ENCODE measurements around the gene NAA25. TPM values are rescaled to one million over a fixed set of nuclear protein-coding genes. Genes with fewer than 3 reads are reported as not detected.

The NAA25 gene
- total RNA-seq, 5 donors from 2014 or later (not counting 1 experiment from before 2014, with no cell fraction given): 25.0 to 41.6 (median 31.0) TPM

DNA sequence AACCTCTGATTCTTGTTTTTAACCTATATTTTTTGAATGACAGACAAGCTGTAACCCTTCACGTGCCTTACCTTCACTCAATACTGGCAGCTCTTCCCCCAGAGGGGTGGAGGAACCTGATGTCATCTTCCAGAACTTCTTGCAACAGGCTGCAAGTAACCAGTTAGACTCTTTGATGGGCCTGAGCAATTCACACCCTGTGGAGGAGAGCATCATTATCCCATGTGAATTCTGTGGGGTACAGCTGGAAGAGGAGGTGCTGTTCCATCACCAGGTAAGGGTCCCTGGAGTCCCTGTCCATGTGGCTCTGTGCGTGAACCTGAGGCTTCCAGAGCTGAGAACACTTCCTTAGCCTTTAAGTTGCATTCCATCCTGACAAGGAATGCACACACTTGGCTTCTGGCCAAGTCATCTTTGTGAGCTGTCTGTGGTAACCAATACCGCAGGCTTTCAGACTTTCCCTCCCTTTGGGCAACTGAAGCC lies 39.5 kb upstream of the NAA25 start:
- Mint-ChIP-seq H3K4me1 (peaks cover 0 to 7% (median 2%) of the 10 kb centered on the region in 3 donors), H3K4me3 (no peak overlapping the region), H3K36me3 (peaks cover 56% of the 10 kb centered on the region), H3K27me3 (no peaks in the 10 kb centered on the region), H3K9me3 (no peaks in the 10 kb centered on the region), H3K27ac (no peak overlapping the region)
- H3K4me1 ChIP-seq (ENCODE audit: control insufficient read depth in 1 of 2, extremely low read depth in 1 of 2, insufficient read depth in 2 of 2, low read length in 2 of 2): no peaks in the 10 kb centered on the region
- WGBS (ENCODE audit: insufficient coverage): 94% methylated on average over 2 of the region's 3 CpGs
- H3K9me3 ChIP-seq: no peaks in the 10 kb centered on the region
- H3K36me3 ChIP-seq (ENCODE audit: control insufficient read depth in 2 of 2, extremely low read depth in 1 of 2, insufficient read depth in 1 of 2, low read length in 1 of 2): peaks cover 19 to 87% of the 10 kb centered on the region in 2 donors
- H3K4me3 ChIP-seq (ENCODE audit: control insufficient read depth in 1 of 2, extremely low read depth in 1 of 2, low read length in 1 of 2): no peak overlapping the region
- ATAC-seq (replicated peaks in 1 of 4) (no peak), DNase-seq (peak in 1 of 35 experiments; percentile 3)
- no peak overlapping the region for H3K27ac ChIP-seq (ENCODE audit: low read length)
- POLR2A ChIA-PET: interaction anchor here in 1 of 2 donors (0.7 kb wide), 1 partner anchor 23 kb away, joined by 11 read pairs; no protein-coding TSS in a partner anchor
- no peaks in the 10 kb centered on the region for H3K27me3 ChIP-seq (replicated peaks in 1 of 2; ENCODE audit: control insufficient read depth in 2 of 2, extremely low read depth in 1 of 2, insufficient read depth in 2 of 2, low read length in 1 of 2)
- CTCF ChIA-PET: no interaction called here

DNA sequence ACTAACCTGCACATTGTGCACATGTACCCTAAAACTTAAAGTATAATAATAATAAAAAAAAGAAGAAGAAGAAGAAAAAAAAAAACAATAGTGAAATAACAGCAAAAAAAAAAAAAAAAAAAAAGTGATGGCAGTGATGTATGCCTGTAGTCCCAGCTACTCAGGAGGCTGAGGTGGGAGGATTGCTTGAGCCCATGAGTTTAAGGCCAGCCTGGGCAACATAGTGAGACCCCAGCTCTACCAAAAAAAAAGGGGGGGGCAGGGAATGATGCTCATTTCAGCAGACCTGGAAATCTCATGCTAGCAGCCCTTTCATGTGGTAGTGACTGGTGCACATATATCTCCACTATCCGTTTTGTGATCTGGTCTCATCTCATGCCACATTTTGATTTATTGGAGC lies 37.5 kb upstream of the NAA25 start:
- Mint-ChIP-seq H3K36me3 (peaks cover 51% of the 10 kb centered on the region), H3K27ac (peak overlapping the region in 1 of 2 donors; percentile 23), H3K27me3 (no peaks in the 10 kb centered on the region), H3K4me3 (no peak overlapping the region), H3K9me3 (no peaks in the 10 kb centered on the region), H3K4me1 (peaks cover 0 to 7% (median 2%) of the 10 kb centered on the region in 3 donors)
- Histone ChIP-seq H3K27ac (ENCODE audit: low read length) (no peak overlapping the region), H3K36me3 (ENCODE audit: control insufficient read depth in 2 of 2, extremely low read depth in 1 of 2, insufficient read depth in 1 of 2, low read length in 1 of 2) (peaks cover 19 to 82% of the 10 kb centered on the region in 2 donors), H3K9me3 (no peaks in the 10 kb centered on the region), H3K4me1 (ENCODE audit: control insufficient read depth in 1 of 2, extremely low read depth in 1 of 2, insufficient read depth in 2 of 2, low read length in 2 of 2) (no peaks in the 10 kb centered on the region), H3K27me3 (replicated peaks in 1 of 2; ENCODE audit: control insufficient read depth in 2 of 2, extremely low read depth in 1 of 2, insufficient read depth in 2 of 2, low read length in 1 of 2) (no peaks in the 10 kb centered on the region), H3K4me3 (ENCODE audit: control insufficient read depth in 1 of 2, extremely low read depth in 1 of 2, low read length in 1 of 2) (no peak overlapping the region)
- ATAC-seq (replicated peaks in 1 of 4): no peak
- POLR2A ChIA-PET: interaction anchor here in 1 of 2 donors (0.6 kb wide), 1 partner anchor 56 kb away, joined by 5 read pairs; no protein-coding TSS in a partner anchor
- CTCF ChIA-PET: no interaction called here
- no peak for DNase-seq
- no CpG with 5 or more reads among the region's 1 CpG for WGBS (ENCODE audit: insufficient coverage)

DNA sequence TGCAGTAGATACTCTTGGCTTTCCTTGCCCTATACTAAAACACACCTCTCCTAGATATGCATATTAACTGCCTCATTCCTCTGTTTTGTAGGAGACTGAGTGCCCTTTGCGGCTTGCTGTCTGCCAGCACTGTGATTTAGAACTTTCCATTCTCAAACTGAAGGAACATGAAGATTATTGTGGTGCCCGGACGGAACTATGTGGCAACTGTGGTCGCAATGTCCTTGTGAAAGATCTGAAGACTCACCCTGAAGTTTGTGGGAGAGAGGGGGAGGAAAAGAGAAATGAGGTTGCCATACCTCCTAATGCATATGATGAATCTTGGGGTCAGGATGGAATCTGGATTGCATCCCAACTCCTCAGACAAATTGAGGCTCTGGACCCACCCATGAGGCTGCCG lies 32.1 kb upstream of the NAA25 start:
- Mint-ChIP-seq H3K27me3 (no peaks in the 10 kb centered on the region), H3K27ac (peak overlapping the region; percentile 2 to 46), H3K4me3 (no peak overlapping the region), H3K9me3 (no peaks in the 10 kb centered on the region), H3K4me1 (peaks cover 0 to 7% (median 2%) of the 10 kb centered on the region in 3 donors), H3K36me3 (peaks cover 38% of the 10 kb centered on the region)
- Histone ChIP-seq H3K4me1 (ENCODE audit: control insufficient read depth in 1 of 2, extremely low read depth in 1 of 2, insufficient read depth in 2 of 2, low read length in 2 of 2) (no peaks in the 10 kb centered on the region), H3K4me3 (ENCODE audit: control insufficient read depth in 1 of 2, extremely low read depth in 1 of 2, low read length in 1 of 2) (no peak overlapping the region), H3K36me3 (ENCODE audit: control insufficient read depth in 2 of 2, extremely low read depth in 1 of 2, insufficient read depth in 1 of 2, low read length in 1 of 2) (peaks cover 16 to 88% of the 10 kb centered on the region in 2 donors), H3K27me3 (replicated peaks in 1 of 2; ENCODE audit: control insufficient read depth in 2 of 2, extremely low read depth in 1 of 2, insufficient read depth in 2 of 2, low read length in 1 of 2) (no peaks in the 10 kb centered on the region), H3K27ac (ENCODE audit: low read length) (no peak overlapping the region), H3K9me3 (no peaks in the 10 kb centered on the region)
- no peak for ATAC-seq (replicated peaks in 1 of 4)
- no peak for DNase-seq
- POLR2A ChIA-PET: no interaction called here
- WGBS (ENCODE audit: insufficient coverage): 100% methylated on average over 1 of the region's 5 CpGs
- CTCF ChIA-PET: no interaction called here

GRCh38 chr12:112134731-112135130 lies 26.1 kb upstream of the NAA25 start:
- Histone ChIP-seq H3K4me3 (ENCODE audit: control insufficient read depth in 1 of 2, extremely low read depth in 1 of 2, low read length in 1 of 2) (no peak overlapping the region), H3K4me1 (ENCODE audit: control insufficient read depth in 1 of 2, extremely low read depth in 1 of 2, insufficient read depth in 2 of 2, low read length in 2 of 2) (peaks cover 7 to 22% of the 10 kb centered on the region in 2 experiments), H3K27me3 (replicated peaks in 1 of 2; ENCODE audit: control insufficient read depth in 2 of 2, extremely low read depth in 1 of 2, insufficient read depth in 2 of 2, low read length in 1 of 2) (no peaks in the 10 kb centered on the region), H3K36me3 (ENCODE audit: control insufficient read depth in 2 of 2, extremely low read depth in 1 of 2, insufficient read depth in 1 of 2, low read length in 1 of 2) (peaks cover 7 to 55% of the 10 kb centered on the region in 2 donors), H3K9me3 (no peaks in the 10 kb centered on the region), H3K27ac (ENCODE audit: low read length) (no peak overlapping the region)
- ATAC-seq (replicated peaks in 1 of 4) (no peak), DNase-seq (no peak)
- ChIA-PET POLR2A (no interaction called here), CTCF (no interaction called here)
- no peaks in the 10 kb centered on the region for H3K27me3 Mint-ChIP-seq
- peaks cover 8% of the 10 kb centered on the region for H3K36me3 Mint-ChIP-seq
- 100% methylated on average over 2 of the region's 3 CpGs for WGBS (ENCODE audit: insufficient coverage)
- no peak overlapping the region for H3K4me3 Mint-ChIP-seq
- no peaks in the 10 kb centered on the region for H3K9me3 Mint-ChIP-seq
- peaks cover 30 to 34% (median 32%) of the 10 kb centered on the region in 3 donors for H3K4me1 Mint-ChIP-seq
- no peak overlapping the region for H3K27ac Mint-ChIP-seq

GRCh38 chr12:112133418-112133817 lies 24.8 kb upstream of the NAA25 start:
- H3K27ac ChIP-seq (ENCODE audit: low read length): no peak overlapping the region
- Mint-ChIP-seq H3K36me3 (peaks cover 8% of the 10 kb centered on the region), H3K27me3 (no peaks in the 10 kb centered on the region), H3K4me1 (peaks cover 42 to 47% (median 44%) of the 10 kb centered on the region in 3 donors), H3K27ac (no peak overlapping the region), H3K4me3 (no peak overlapping the region), H3K9me3 (no peaks in the 10 kb centered on the region)
- 100% methylated on average over 1 of the region's 5 CpGs for WGBS (ENCODE audit: insufficient coverage)
- H3K36me3 ChIP-seq (ENCODE audit: control insufficient read depth in 2 of 2, extremely low read depth in 1 of 2, insufficient read depth in 1 of 2, low read length in 1 of 2): peaks cover 7 to 44% of the 10 kb centered on the region in 2 donors
- POLR2A ChIA-PET: interaction anchor here in 1 of 2 donors (0.5 kb wide), 1 partner anchor 322 kb away, joined by 4 read pairs; no protein-coding TSS in a partner anchor
- no peaks in the 10 kb centered on the region for H3K27me3 ChIP-seq (replicated peaks in 1 of 2; ENCODE audit: control insufficient read depth in 2 of 2, extremely low read depth in 1 of 2, insufficient read depth in 2 of 2, low read length in 1 of 2)
- no peak for ATAC-seq (replicated peaks in 1 of 4)
- H3K4me3 ChIP-seq (ENCODE audit: control insufficient read depth in 1 of 2, extremely low read depth in 1 of 2, low read length in 1 of 2): no peak overlapping the region
- CTCF ChIA-PET: interaction anchor here in 1 of 2 donors (0.7 kb wide), 1 partner anchor 278 kb away, joined by 5 read pairs; no protein-coding TSS in a partner anchor
- H3K4me1 ChIP-seq (ENCODE audit: control insufficient read depth in 1 of 2, extremely low read depth in 1 of 2, insufficient read depth in 2 of 2, low read length in 2 of 2): peaks cover 20 to 25% of the 10 kb centered on the region in 2 experiments
- no peaks in the 10 kb centered on the region for H3K9me3 ChIP-seq
- no peak for DNase-seq

- Histone ChIP-seq H3K27ac (ENCODE audit: low read length) (peak overlapping the region; percentile 64), H3K27me3 (replicated peaks in 1 of 2; ENCODE audit: control insufficient read depth in 2 of 2, extremely low read depth in 1 of 2, insufficient read depth in 2 of 2, low read length in 1 of 2) (no peaks in the 10 kb centered on the region), H3K9me3 (no peaks in the 10 kb centered on the region), H3K36me3 (ENCODE audit: control insufficient read depth in 2 of 2, extremely low read depth in 1 of 2, insufficient read depth in 1 of 2, low read length in 1 of 2) (peaks cover 7 to 31% of the 10 kb centered on the region in 2 donors), H3K4me1 (ENCODE audit: control insufficient read depth in 1 of 2, extremely low read depth in 1 of 2, insufficient read depth in 2 of 2, low read length in 2 of 2) (peaks cover 32% of the 10 kb centered on the region in 2 experiments), H3K4me3 (ENCODE audit: control insufficient read depth in 1 of 2, extremely low read depth in 1 of 2, low read length in 1 of 2) (no peak overlapping the region)
- Mint-ChIP-seq H3K9me3 (no peaks in the 10 kb centered on the region), H3K4me3 (peak overlapping the region in 2 of 3 donors; percentile 34 to 56), H3K4me1 (peaks cover 57 to 62% (median 59%) of the 10 kb centered on the region in 3 donors), H3K27me3 (no peaks in the 10 kb centered on the region), H3K27ac (peak overlapping the region; percentile 66 to 89), H3K36me3 (peaks cover 8% of the 10 kb centered on the region)
- ChIA-PET POLR2A (interaction anchor here (0.5 to 1.0 kb wide), 3 partner anchors 22 to 30 kb away, joined by 4 to 5 read pairs (median 4); no protein-coding TSS in a partner anchor), CTCF (interaction anchor here in 1 of 2 donors (1.2 to 1.6 kb wide), 4 partner anchors 22 to 119 kb away, joined by 3 to 6 read pairs (median 4); partner anchors contain the start of genes ERP29, NAA25 and TMEM116)
- WGBS (ENCODE audit: insufficient coverage): no CpG with 5 or more reads among the region's 1 CpG
- no peak for DNase-seq
- no peak for ATAC-seq (replicated peaks in 1 of 4)
Measured at GRCh38 chr12:112131686-112132085, 23.1 kb upstream of the NAA25 start.
